ENCODE results near the gene RFX1.

- TF ChIP-seq, protein P1, sequence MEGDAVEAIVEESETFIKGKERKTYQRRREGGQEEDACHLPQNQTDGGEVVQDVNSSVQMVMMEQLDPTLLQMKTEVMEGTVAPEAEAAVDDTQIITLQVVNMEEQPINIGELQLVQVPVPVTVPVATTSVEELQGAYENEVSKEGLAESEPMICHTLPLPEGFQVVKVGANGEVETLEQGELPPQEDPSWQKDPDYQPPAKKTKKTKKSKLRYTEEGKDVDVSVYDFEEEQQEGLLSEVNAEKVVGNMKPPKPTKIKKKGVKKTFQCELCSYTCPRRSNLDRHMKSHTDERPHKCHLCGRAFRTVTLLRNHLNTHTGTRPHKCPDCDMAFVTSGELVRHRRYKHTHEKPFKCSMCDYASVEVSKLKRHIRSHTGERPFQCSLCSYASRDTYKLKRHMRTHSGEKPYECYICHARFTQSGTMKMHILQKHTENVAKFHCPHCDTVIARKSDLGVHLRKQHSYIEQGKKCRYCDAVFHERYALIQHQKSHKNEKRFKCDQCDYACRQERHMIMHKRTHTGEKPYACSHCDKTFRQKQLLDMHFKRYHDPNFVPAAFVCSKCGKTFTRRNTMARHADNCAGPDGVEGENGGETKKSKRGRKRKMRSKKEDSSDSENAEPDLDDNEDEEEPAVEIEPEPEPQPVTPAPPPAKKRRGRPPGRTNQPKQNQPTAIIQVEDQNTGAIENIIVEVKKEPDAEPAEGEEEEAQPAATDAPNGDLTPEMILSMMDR (conservative IDR thresholded peaks at IDR 0.05; ENCODE audit: low read length): no peak
- TF ChIP-seq EZH2phosphoT487 (IDR thresholded peaks at IDR 0.05; ENCODE audit: borderline replicate concordance, low read depth, low read length): no peak
Observed at GRCh38 chr19:14050512-14050911, 44.4 kb upstream of the RFX1 start.

All from OCI-LY7 (cell line).